ENCODE data around the gene HSPA4L. TPM values are rescaled to one million over a fixed set of nuclear protein-coding genes. Genes with fewer than 3 reads are reported as not detected.

The HSPA4L gene
- total RNA-seq (2014; rRNA removed; shearing (Covaris generic)): 5.5 and 6.1 TPM in 2 replicates
- polyA plus RNA-seq (2015; cell fraction: cytosol; rRNA removed): 4.4 and 6.4 TPM in 2 replicates
- polyA plus RNA-seq (2015; cell fraction: nucleus; rRNA removed): 4.3 and 4.8 TPM in 2 replicates

GRCh38 chr4:127782275-127783025 is at the start of gene HSPA4L:
TSS of gene HSPA4L (plus strand) at chr4:127782322. CDS start at chr4:127782551, 229 bp downstream.
- DNase-seq (ENCODE audit: low read depth, low spot score): peak; percentile 58
- in situ Hi-C loops (cut with HindIII; ENCODE audit: low pct_unique_long_range_greater_than_20kb, low sequenced_read_pairs): no loop called here

DNA sequence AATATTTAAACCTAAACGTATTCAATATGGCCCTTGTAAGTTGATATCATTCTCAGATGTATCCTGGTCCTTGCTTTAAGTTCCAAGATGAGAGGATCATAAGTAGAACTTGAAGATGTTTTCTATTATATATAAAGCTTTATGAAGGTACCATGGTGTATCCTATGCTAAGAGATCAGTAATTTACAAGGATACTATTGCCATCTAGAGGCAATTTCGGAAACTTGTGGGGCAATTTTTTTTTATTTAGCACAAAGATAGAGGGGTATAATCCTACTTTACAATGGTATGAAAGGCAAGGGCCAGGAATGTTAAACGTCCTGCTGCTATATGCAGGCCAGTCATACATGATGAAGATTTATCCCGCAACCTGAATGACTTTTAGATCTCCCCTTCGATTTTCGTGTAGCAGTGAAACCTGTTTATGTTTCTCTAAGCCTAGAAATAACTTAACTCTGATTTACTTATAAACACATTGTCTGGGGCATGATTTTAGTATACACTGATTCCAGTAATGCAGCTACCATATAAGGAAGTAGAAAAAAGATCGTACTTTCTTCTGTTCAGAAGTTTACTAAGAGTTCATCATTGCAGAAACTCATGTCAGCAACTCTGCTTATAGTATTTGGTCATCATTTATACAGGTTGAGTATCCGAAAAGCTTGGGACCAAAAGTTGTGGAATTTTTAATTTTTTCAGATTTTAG is 49.3 kb upstream of the HSPA4L start:
- DNase-seq (ENCODE audit: low read depth, low spot score): peak; percentile 75
- in situ Hi-C loops (cut with HindIII; ENCODE audit: low pct_unique_long_range_greater_than_20kb, low sequenced_read_pairs): no loop called here

DNA sequence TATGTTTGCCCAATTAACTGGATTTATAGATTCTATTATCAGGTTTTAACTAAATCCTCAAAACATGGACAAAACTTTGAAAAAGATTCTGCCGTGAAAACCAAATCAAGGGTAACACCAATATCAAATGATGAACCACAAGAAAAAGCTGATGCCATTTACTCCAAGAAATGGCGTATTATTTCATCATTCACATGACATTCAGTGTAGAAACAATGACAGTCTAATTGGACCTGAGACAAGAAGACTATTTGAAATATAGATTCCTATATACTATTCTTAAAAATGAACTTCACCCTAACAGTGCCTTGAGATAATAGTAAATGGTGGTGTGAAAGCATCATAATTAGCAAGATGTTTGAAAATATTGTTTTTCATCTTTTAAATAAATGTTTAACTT is 47.1 kb upstream of the HSPA4L start:
- DNase-seq (ENCODE audit: low read depth, low spot score): no peak
- in situ Hi-C loops (cut with HindIII; ENCODE audit: low pct_unique_long_range_greater_than_20kb, low sequenced_read_pairs): no loop called here

- no peak for DNase-seq (ENCODE audit: low read depth, low spot score)
- in situ Hi-C loops (cut with HindIII; ENCODE audit: low pct_unique_long_range_greater_than_20kb, low sequenced_read_pairs): no loop called here
These were observed 44.8 kb upstream of the HSPA4L start for GRCh38 chr4:127737295-127737694.

GRCh38 chr4:127741247-127741646 is 40.9 kb upstream of the HSPA4L start:
- DNase-seq (ENCODE audit: low read depth, low spot score): no peak
- in situ Hi-C loops (cut with HindIII; ENCODE audit: low pct_unique_long_range_greater_than_20kb, low sequenced_read_pairs): no loop called here

GRCh38 chr4:127747883-127748282 is 34.2 kb upstream of the HSPA4L start:
- no peak for DNase-seq (ENCODE audit: low read depth, low spot score)

DNA sequence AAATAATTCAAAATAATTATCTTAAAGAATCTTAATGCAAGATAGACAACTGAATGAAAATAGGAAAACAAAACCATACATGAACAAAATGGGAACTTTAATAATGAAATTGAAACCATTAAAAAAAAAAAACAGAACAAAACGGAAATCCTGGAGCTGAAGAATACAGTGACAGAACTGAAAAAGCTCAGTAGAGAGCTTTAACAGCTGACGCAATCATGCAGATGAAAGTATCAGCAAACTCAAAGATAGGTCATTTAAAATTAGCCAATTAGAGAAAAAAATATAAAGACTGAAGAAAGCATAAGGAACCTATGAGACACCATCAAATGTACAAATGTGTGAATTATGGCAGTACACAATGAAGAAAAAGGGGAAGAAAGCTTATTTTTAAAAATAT is 33.2 kb upstream of the HSPA4L start:
- DNase-seq (ENCODE audit: low read depth, low spot score): no peak
- in situ Hi-C loops (cut with HindIII; ENCODE audit: low pct_unique_long_range_greater_than_20kb, low sequenced_read_pairs): no loop called here

More at GRCh38 chr4:127747883-127748282, 34.2 kb upstream of the HSPA4L start:
- in situ Hi-C loops (cut with HindIII; ENCODE audit: low pct_unique_long_range_greater_than_20kb, low sequenced_read_pairs): no loop called here

DNA sequence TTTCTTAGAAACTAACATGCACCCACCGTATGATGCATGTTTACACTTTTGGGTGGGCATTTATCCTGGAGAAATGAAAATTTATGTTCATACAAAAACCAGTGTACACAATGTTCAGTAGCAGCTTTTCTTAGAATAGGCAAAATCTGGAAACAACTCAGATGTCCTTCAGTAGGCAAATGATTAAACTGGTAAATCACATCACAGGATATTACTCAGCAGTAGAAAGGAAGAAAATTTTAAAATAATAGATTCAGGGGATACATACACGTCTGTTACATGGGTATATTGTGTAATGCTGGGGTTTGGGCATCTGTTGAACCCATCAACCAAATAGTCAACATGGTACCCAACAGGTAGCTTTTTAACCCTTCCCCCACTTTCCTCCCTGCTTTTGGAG is 25.2 kb upstream of the HSPA4L start:
- no peak for DNase-seq (ENCODE audit: low read depth, low spot score)
- in situ Hi-C loops (cut with HindIII; ENCODE audit: low pct_unique_long_range_greater_than_20kb, low sequenced_read_pairs): no loop called here

DNA sequence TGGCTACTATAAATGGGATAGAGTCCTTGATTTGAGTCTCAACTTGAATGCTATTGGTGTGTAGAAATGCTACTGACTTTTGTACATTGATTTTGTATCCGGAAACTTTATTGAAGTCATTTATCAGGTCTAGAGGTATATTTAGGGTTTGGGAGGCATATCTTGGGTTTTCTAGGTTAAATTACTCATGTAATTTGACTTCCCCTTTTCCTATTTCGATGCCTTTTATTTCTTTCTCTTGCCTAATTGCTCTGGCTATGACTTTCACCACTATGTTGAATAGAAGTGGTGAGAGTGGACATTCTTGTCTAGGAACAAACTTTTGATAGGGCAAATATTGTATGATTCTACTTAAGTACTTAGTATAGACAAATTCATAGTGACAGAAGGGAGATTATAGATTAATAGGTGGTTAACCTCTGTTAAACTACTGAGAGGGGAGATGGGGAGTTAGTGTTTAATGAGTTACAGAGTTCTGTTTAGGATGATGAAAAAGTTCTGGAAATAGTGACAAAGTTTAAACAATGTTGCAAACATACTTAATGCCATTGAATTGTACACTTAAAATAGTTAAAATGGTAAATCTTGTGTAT is 22.8 kb upstream of the HSPA4L start:
- in situ Hi-C loops (cut with HindIII; ENCODE audit: low pct_unique_long_range_greater_than_20kb, low sequenced_read_pairs): no loop called here

DNA sequence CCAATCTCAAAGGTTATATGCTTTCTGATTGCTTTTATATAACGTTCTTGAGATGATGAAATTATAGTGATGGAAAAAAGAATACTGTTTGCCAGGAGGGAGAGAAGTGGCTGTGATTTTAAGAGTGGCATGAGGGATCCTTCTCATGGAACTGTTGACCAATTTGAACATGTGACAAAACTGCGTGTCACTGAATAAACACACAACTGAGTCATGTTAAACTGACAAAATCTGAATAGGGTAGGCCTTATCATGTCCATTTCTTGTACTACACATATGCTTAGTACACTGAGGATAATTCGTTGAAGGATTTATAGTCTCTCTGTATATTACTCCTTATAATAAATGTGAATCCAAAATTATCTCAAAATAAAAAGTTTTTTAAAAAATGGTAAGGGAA is 22.2 kb upstream of the HSPA4L start:
- in situ Hi-C loops (cut with HindIII; ENCODE audit: low pct_unique_long_range_greater_than_20kb, low sequenced_read_pairs): no loop called here
- no peak for DNase-seq (ENCODE audit: low read depth, low spot score)

More for the DNA sequence above, 22.8 kb upstream of the HSPA4L start:
- DNase-seq (ENCODE audit: low read depth, low spot score): no peak

DNA sequence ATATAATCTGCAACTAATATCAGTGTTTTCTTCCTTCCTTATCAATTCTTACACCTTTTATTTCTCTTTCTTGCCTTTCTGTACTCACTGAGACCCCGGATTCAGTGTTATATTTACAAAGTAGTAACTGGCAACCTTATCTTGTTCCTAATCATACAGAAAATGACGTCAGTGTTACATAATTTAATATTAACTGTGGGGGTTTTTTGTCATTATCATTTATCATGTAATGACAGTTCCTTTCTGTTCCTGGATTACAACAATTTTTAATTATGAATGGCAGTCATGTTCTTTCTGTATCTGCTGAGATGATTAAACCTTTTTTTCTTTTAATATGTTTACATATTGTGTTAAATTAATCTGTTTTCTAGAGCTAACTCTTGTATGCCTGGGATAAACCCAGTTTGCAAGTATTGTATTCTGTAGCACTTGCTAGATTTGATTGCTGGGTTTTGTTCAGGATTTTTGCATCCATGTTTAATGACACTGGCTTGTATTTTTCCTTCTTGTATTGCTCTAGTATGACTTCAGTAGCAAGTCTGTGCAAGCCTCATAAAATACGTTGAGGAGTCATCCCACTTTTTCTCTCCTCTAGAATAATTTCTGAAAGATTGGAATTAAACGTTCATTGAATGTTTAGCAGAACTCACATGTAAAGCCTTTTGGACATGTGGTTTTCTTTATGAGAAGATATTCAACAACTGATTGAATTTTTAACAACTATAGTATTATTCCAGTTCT is 10.4 kb upstream of the HSPA4L start:
- no peak for DNase-seq (ENCODE audit: low read depth, low spot score)
- in situ Hi-C loops (cut with HindIII; ENCODE audit: low pct_unique_long_range_greater_than_20kb, low sequenced_read_pairs): no loop called here

- in situ Hi-C loops (cut with HindIII; ENCODE audit: low pct_unique_long_range_greater_than_20kb, low sequenced_read_pairs): no loop called here
- no peak for DNase-seq (ENCODE audit: low read depth, low spot score)
These were observed 9.1 kb upstream of the HSPA4L start for GRCh38 chr4:127772769-127773671.

- no peak for DNase-seq (ENCODE audit: low read depth, low spot score)
- in situ Hi-C loops (cut with HindIII; ENCODE audit: low pct_unique_long_range_greater_than_20kb, low sequenced_read_pairs): no loop called here
These were observed 6.3 kb upstream of the HSPA4L start for GRCh38 chr4:127775843-127776242.

DNA sequence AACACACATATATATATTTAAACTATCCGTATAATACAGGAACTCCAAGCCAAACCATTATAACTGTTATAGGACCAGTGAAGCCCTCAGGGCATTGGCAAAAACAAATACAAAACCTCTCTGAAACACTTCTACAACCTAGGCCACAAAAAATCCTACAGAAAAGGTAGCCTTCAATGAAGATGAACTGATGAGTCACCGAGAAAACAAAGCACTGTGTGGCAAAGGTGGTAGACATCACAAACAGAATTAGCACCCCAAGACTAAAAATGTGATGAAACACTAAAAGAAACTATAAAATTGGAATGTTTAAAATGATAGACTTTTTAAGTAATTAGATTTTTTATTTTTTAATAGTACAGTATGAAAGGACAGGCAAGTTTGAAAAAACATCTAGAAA is 5.5 kb upstream of the HSPA4L start:
- no peak for DNase-seq (ENCODE audit: low read depth, low spot score)
- in situ Hi-C loops (cut with HindIII; ENCODE audit: low pct_unique_long_range_greater_than_20kb, low sequenced_read_pairs): no loop called here

DNA sequence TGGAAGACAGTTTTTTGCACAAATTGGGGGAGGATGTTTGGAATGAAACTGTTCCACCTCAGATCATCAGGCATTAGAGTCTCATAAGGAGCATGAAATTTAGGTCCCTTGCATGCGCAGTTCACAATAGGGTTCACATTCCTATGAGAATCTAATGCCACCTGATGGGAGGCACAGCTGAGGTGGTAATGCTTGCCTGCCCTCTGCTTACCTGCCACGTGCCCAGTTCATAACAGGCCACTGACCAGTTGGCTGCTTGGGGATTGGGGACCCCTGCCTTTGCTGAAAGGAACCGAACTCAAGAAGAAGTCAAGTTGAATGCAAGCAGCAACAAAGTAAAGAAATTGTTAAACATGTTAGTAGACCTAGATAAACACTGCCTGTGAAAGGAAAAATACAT is 4.6 kb upstream of the HSPA4L start:
- in situ Hi-C loops (cut with HindIII; ENCODE audit: low pct_unique_long_range_greater_than_20kb, low sequenced_read_pairs): no loop called here
- DNase-seq (ENCODE audit: low read depth, low spot score): no peak

- in situ Hi-C loops (cut with HindIII; ENCODE audit: low pct_unique_long_range_greater_than_20kb, low sequenced_read_pairs): no loop called here
- no peak for DNase-seq (ENCODE audit: low read depth, low spot score)
These were observed 4.0 kb upstream of the HSPA4L start for GRCh38 chr4:127778102-127778501.

- in situ Hi-C loops (cut with HindIII; ENCODE audit: low pct_unique_long_range_greater_than_20kb, low sequenced_read_pairs): no loop called here
These were observed 1.5 kb upstream of the HSPA4L start for GRCh38 chr4:127780598-127780997.

More at GRCh38 chr4:127780598-127780997, 1.5 kb upstream of the HSPA4L start:
- no peak for DNase-seq (ENCODE audit: low read depth, low spot score)

Data from SK-MEL-5 (cell line).